Cerebellar cortex (tissue), 1 donor: ENCODE data around the gene CD48.

ENCODE experiments used
- DNase-seq: peaks from one replicate; pipeline ENCODE4 v3.0.0-alpha.2; 2015; ENCODE audit warnings: low spot score

CD48 gene, protein sequence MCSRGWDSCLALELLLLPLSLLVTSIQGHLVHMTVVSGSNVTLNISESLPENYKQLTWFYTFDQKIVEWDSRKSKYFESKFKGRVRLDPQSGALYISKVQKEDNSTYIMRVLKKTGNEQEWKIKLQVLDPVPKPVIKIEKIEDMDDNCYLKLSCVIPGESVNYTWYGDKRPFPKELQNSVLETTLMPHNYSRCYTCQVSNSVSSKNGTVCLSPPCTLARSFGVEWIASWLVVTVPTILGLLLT

DNA sequence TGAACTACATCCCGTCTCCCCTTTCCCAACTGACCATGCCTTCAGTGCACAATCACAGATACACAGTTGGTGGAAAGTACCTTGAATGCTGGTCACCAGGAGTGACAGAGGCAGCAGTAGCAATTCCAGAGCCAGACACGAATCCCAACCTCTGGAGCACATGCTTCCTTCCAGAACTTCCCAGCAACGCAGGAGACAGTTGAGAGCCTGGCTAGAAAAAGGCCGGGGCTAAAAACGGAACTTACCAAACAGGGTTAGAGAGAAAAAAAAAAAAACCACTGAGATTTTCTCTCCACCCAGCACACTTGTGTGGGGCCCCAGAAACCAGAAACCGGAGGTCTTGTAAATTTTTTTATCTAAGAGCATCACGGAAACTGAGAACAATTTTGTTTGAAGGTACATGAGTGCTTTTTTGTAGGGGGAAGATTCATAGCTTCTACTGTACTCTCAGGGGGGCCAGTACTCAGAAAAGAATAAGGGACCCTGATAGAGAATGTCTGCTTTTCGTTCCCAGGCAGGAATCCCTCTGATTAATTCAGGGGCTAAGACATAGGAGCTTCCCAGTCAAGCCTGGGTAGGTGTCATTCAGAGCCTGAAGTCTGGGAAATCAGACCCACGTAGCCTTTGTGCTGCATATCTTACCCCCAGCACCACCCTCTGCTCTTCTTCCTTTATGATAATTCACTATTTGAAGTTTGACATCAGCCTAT lies at the start of gene CD48:
Gene CD48 (minus strand): TSS at position 221 of the 710 bp plus-strand sequence. CDS start 59 bp downstream, at position 162.
- DNase-seq = no peak

DNA sequence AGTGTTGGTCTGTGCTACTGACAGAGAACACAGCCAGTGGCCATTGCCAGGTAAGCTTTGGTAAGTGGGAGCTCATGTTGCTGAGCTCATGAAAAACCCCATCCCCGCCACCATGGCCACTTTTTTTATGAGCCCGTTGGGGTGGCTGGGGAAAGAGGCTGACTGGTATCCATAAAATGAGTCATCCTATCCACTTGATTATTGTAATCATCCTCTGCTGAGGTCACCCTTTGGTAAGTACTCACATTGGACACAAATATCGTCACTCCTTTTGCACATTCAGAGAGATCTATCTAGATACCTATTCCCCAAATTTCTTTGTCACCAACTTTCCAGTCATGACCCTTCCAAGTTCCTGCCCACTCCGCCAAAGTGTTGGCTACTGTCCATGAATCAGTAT lies 49.4 kb upstream of the CD48 start:
- DNase-seq = no peak

DNA sequence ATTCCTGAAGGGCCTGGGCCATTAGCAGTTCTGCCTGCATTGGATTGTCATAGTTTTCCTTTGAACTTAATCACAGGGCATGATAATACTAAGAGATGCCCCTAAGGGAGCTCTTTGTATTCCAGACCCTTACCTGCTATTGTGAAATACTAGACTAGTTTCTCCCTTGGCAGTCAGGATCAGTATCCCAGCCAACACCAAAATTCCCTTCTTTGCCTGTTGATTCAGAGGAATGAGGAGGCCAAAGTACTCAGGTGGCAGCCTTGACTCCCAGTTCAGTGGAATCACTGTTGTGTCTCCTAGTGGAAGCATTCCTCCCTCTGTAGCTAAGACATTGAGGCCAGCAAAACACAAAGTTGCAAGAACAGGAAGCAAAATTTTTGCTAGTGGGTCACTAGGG lies 48.1 kb upstream of the CD48 start:
- no peak for DNase-seq

DNA sequence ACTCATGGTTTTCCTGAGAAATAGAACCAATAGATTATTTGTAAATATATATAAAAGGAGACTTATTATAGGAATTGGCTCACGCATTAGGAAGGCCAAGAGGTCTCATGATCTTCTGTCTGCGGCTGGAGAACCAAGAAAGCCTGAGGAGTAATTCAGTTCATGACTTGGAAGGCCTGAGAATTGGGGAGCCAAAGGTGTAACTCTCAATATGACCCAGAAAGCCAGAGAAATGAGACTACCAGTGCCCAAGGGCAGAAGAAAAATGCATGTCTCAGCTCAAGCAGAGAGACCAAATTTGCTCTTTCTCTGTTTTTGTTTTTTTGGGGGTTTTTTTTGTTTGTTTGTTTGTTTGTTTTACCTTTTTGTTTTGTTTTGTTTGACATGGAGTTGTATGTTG lies 46.9 kb upstream of the CD48 start:
- DNase-seq = no peak

DNA sequence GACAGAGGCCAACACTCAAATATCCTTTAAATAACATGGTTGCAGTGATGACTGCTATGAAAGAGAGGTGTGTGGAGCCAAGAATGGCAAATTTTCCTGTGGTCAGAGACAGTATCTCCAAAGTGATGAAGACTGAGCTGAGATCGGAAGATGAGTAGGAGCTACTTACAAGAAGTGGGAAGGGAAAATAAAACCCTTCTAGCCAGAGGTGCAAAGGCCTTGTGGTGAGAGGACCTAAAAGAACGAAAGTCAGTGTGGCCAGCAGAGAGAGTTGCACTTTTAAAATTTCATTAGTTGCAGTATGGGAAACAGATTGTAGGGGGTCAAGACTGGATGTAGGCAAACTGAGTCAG lies 45.2 kb upstream of the CD48 start:
- no peak for DNase-seq

DNA sequence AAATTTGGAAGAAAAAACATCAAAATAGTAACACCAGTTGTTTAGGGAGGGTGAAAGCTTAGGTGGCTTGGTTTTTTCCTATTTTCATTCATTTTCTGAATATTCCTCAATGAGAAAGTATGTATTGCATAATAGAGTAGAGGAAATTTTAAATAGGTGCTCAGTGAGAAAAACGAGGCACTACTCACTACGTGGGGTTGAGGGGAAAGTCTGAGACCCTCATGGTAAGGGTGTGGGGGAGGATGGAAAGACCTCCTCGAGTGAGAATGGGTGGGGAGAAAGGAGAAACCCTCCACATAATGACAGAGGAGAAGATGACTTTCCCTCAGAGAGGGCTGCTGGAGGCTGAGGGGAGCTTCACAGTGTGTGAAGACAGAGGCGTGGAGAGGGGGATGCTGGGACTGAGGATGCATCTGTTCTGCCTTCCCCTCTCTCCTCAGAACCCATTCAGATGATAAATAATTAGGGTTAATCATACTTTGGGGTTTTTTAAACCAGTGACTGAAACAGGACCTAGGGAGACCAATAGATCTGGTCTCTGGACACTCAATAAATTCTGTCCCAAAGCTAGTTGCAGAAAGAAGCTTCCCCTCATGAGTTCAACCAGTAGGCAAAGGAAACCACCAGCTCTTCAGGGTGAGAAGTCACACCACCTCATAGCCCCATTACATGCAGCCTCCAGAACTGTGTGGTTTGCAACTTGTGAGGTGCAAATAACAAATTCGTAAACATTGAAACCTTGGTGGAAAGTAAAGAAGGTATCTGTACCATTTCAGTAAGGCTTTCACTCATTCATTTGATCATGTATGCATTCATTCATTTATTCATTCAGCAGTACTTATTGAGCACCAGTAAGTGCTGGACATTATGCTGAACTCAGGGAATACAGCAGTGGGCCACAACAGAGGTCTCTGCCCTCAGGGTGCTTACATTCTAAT lies 44.6 kb upstream of the CD48 start:
- DNase-seq = no peak

DNA sequence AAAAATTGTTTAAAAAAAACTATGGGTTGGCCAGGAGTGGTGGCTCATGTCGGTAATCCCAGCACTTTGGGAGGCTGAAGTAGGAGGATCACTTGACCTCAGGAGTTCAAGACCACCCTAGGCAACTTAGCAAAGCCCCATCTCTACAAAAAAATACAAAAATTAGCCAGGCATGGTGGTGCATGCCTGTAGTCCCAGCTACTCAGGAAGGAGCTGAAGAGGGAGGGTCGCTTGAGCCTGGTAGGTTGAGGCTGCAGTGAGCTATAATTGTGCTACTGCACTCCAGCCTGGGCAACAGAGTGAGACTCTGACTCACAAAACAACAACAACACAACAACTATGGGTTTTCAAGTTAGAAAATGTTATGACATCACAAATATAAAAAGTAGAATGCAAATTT lies 43.8 kb upstream of the CD48 start:
- DNase-seq = no peak

DNA sequence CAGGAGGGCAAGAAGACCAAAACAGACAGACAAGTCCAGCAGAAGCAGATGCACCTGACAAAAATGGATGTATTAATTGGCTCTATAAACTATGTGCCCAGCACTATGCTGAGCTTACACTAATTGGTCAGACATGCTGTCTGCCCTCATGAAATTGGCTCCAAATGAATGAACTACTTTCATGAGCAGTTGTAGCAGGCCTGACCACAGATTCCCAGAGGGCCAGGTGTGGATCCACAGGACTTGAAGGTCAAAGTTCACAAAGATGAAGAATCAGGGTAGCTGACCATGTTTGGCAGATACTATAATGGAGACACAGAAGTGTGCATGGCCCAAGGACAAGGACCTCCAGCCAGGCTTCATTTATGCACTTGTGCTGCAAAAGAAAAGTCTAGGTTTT lies 42.0 kb upstream of the CD48 start:
- DNase-seq = no peak

DNA sequence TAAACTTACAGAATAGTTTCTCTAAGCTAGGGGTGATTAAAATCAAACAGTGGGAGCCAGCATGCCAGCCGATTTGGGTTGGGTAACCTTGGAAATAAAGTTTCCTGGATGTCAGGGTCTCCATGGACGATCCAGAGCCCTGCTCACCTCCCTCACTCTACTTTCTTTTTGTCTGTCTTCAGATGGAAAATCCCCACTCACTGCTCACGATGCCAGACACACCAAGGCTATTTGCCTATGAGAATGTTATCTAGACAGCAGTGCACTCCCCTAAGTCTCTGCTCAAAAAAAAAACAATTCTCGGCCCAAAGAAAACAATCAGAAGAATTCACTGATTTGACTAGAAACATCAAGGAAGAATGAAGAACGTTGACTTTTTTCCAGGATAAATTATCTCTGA lies 41.3 kb upstream of the CD48 start:
- DNase-seq = no peak

DNA sequence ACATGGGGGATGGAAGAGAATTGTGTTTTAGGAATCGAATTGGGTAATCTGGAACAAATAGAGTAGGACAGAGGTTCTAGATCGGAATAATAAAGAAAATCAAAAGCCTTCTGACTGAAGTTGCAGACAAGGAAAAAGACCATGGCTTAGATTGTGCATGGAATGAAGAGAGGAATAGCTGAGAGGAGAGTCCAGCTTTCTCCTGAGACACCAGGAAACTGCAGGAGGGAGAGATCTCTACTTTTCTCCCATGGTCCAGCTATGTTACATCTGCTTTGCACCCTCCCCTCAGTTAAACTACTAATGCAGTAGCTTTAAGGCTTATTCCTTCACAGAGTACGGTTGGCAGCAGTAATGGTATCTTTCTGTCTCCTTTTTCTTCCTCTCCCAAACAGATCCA lies 40.8 kb upstream of the CD48 start:
- no peak for DNase-seq

DNA sequence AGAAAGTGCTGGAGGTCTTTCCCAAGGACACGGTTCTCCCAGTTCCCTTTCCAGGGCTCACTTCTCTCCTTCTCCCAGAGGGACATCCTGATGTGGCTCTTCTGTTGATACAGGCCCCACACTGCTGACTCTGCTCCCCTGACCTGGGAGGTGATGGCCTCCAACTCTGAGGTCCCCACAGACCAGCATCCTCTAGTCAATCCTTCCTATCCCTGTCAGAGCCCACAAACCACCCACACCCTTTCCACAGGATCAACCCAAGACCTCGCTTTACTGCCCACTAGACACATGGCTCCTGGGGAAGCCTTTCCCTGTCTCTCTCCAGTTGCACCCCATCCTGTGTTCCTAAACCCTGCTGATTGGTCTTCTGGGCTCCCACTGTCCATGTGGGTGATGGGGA lies 39.0 kb upstream of the CD48 start:
- DNase-seq = no peak

DNA sequence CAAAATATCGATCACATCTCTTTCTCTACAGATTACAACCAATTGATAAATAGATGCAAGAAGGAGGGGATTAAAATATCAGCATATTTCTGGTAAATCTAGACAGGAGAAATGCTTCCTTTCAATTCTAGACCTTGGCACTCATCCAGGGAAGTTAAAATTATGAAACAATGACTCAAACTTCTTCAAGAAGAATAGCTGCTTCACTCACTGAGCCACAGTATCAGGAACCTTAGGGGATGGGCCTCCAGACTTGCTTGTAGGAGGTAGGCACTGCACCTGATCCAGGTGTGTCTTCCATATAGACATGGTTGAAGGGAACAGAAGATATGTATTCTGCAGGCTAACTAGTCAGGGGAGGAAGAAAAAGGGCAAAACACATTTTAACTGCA lies 37.3 kb upstream of the CD48 start:
- DNase-seq = no peak

DNA sequence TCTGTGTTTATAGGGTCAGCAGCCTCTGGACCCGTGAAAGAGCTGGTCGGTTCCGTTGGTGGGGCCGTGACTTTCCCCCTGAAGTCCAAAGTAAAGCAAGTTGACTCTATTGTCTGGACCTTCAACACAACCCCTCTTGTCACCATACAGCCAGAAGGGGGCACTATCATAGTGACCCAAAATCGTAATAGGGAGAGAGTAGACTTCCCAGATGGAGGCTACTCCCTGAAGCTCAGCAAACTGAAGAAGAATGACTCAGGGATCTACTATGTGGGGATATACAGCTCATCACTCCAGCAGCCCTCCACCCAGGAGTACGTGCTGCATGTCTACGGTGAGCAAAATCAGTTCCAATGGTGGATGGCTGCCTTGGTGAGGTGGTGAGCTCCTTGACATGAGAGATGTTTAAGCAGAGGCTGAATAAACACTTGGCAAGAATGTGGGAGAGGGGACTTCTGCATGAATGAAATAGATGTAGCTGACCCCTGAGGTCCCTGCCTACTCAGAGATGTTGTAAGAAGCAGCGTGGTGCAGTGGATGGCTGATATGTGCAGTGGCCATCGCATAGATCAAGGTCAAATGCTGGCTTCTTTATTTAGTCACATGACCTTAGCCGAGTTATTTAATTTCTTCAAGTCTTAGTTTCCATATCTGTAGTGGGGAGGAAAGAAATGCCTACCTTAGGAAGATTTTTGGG lies 36.7 kb upstream of the CD48 start:
- no peak for DNase-seq

DNA sequence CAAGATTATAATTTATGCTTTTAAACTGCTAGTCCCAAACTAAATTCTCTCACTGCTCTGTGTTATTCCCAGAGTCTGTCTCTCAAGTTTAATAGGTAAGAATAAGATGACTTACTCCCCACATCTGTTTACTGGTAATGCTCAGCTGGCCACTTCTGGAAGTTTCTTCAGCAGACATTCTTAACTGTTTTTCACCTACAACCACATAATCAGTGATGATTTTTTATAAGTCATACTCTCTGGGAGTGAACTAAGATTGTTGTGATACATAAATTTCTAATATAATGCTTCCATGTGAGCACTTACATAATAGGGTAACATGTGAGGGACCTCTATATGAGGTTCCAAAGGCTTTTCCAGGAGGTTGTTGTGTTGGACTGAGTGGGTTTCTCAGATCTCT lies 36.1 kb upstream of the CD48 start:
- DNase-seq = no peak

DNA sequence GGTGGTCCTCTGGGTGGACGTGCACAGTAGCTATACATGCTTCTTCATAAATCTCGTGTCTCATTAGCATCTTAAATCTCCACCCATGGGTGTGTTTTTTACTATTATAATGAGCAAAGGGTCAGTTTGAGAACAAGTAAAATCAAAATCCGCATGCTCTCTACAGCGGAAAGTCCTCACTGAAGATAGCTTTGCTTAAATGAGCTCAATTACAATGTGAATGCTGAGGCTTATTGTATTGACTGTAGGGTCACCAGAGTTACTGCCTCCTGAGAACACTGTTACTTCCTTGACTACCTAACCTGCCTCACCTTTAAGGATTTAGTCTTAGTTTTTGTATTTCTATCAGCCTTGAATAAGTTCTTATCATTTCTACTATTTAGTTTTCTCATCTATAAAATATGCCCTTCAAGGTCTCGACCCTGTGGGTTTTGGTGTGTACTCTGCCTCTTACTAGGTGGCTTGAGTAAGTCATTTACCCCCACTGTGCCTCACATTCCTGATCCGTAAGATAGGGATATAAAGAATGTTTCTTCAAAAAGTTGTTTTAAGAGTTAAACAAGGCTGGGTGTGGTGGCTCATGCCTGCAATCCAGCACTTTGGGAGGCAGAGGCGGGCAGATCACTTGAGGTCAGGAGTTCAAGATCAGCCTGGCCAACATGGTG lies 35.3 kb upstream of the CD48 start:
- DNase-seq = no peak

DNA sequence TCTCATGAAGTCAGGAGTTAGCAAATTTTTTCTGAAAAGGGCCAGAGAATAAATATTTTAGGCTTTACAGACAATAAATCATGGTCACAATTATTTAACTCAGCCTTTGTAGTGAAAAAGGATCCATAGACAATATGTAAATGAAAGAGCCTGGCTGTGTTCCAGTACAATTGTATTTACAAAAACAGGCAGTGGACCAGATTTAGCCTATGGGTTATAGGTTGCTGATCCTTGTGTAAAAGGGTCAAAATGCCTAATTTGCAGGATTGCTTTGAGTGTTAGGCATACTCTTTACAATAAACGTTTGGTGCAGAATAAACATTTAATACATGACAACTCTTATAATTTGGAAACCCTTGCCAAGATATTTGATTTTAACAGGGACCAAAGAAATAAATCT lies 33.9 kb upstream of the CD48 start:
- no peak for DNase-seq

DNA sequence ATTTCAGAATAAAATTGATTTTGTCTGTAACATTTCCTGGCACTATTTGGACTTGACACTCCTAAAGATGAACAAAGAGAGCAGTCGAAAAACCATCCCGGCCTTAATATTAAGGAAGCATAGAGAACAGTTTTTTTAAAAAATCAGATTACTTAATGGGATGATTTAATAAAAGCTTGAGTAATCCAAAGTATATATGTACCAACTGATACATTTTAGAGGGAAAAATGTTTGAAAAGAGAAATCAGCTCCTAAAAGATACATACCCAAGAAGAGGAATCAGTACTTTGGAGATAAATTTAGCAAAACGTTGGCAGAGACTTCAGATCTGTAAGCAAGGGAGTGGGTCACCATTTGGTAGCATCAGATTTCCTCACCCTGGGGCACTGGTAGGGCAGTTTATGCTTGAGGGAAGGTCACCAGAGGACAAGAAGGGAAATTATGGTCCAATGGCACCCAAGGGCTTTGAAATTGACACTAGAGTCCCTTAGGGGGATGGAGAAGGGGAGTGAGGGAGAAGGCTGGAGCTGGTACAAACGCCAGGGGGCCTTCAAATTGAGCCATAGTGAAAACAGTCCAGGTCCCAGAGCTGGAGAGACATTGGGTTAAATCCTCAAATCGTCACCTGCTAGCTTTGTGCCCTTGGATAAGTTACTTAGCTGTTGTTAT lies 33.4 kb upstream of the CD48 start:
- no peak for DNase-seq

DNA sequence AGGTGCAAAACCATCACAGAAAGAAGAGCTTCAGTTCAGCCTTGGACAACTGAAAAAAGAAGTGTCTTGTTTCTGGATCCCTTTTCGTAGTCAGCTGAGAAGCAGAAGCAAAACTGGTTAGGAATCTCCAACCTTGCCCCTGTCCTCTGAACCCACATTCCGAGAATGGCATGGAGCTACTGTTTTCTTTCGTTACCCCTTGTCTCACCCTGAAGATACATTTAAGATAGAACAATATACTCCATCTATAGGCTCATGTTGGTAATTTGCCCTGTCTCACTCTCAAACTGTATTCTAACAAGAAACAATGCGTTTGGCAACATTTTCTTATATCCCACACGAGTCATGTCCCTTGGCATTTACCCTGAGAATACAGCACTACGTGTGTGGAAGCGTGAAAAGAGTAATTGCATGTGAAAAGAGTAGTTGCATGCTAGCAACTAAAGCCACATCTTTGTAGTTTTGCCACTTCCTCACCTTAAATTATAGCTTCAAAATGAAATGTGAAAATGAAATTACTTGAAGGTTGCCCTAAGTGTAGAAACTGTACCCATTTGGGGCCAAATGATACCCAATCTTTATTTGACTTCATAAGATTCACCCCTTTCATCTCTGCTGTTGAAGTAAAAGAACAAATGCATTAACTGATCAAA lies 32.7 kb upstream of the CD48 start:
- DNase-seq = no peak

DNA sequence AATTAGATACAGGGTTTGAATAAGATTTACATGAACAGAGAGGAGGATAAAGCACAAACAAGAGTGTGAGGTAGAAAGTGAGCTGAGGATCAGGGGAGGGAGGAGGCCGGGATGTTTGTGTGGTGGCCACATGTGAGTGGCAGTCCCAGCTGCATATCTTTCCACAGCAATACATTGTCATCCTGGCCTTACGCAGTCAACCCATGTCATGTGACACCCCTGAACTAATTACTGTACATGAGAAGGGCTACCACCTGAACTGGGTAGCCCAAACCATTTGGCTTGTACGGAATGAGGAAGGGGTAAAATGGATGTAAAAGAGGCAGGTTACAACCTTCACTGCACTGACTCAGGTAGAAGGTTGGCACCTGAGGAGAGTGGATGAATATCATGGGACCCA lies 31.6 kb upstream of the CD48 start:
- no peak for DNase-seq

DNA sequence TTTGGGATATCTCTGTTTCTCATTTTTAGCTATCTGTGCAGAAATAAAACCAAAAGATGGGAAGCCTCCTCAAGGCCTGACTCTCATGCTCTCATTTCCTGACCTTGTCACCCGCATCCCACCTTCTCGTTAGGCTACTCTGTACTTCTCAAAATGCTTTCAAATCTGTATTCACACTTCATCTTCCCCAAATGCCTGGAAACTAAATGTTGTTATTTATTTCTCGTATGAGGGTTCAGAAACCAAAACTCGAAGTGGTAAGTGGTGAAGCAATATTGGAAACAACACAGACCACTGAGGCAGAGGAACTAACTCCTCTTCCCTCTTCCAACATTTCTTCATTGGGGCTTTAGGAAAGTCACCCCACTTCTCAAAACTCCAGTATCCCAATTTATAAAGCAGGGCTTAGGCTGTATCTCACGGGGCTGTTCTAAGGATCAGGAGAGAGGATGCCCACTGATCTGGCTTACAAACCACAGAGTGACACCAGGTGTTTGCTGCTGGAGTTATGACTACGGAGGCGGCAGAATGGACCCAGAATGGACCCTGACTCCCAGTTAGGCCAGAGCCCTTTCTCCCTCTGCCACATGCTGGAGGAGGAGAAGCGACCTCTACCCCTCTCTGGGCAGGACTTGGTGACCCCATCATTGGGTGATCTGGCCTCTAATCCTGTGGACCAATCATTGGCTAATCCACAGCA lies 31.0 kb upstream of the CD48 start:
- no peak for DNase-seq
